Hindlimb muscle (tissue), 1 donor: ENCODE results near the gene SLC66A1. TPM values are rescaled to one million over a fixed set of nuclear protein-coding genes. Genes with fewer than 3 reads are reported as not detected.

ENCODE experiments used
- DNase-seq: peaks from one replicate; pipeline ENCODE4 v3.0.0-alpha.2; 2013
- polyA plus RNA-seq: library from polyadenylated mRNA; unstranded; fragments of 120-200 nt; gene quantifications from one replicate; pipeline ENCODE4 v1.2.1, GENCODE V29; 2013; ENCODE audit not compliant: insufficient read length

The SLC66A1 gene
- polyA plus RNA-seq, 1 donor: 13.1 TPM

- DNase-seq: no peak
Observed at GRCh38 chr1:19365721-19366120, 53.6 kb downstream of the SLC66A1 start.

- no peak for DNase-seq
Observed at GRCh38 chr1:19366599-19367536, 54.7 kb downstream of the SLC66A1 start.

GRCh38 chr1:19367584-19368041, 55.5 kb downstream of the SLC66A1 start:
- DNase-seq: no peak

- DNase-seq: no peak
Observed at GRCh38 chr1:19368050-19368449, 55.9 kb downstream of the SLC66A1 start.

- no peak for DNase-seq
Observed at GRCh38 chr1:19368964-19369363, 56.8 kb downstream of the SLC66A1 start.

- DNase-seq: no peak
Observed at GRCh38 chr1:19369396-19370090, 57.4 kb downstream of the SLC66A1 start.

GRCh38 chr1:19370453-19371170, 58.5 kb downstream of the SLC66A1 start:
- DNase-seq: no peak

- DNase-seq: no peak
Observed at GRCh38 chr1:19371226-19372135, 59.4 kb downstream of the SLC66A1 start.

GRCh38 chr1:19372136-19372514, 60.0 kb downstream of the SLC66A1 start:
- no peak for DNase-seq

- DNase-seq: no peak
Observed at GRCh38 chr1:19372602-19373001, 60.5 kb downstream of the SLC66A1 start.

- no peak for DNase-seq
Observed at GRCh38 chr1:19373211-19374082, 61.3 kb downstream of the SLC66A1 start.

- no peak for DNase-seq
Observed at GRCh38 chr1:19374083-19374801, 62.1 kb downstream of the SLC66A1 start.

- no peak for DNase-seq
Observed at GRCh38 chr1:19374926-19375325, 62.8 kb downstream of the SLC66A1 start.

- DNase-seq: no peak
Observed at GRCh38 chr1:19375631-19376400, 63.7 kb downstream of the SLC66A1 start.

GRCh38 chr1:19376428-19377372, 64.6 kb downstream of the SLC66A1 start:
- no peak for DNase-seq

- DNase-seq: no peak
Observed at GRCh38 chr1:19377812-19378718, 65.9 kb downstream of the SLC66A1 start.
